GM19467 (cell line): ENCODE measurements around the gene RTN4IP1.
"Not testable (repeated sequence)": the region's sequence is repeated elsewhere in the genome, so short reads cannot be mapped to it uniquely, and the experiment has no call there.

ENCODE experiments used
- ATAC-seq: cut with Tn5 transposase; IDR thresholded peaks from one replicate; pipeline ENCODE4 v1.9.1; 2021; ENCODE audit warnings: mild to moderate bottlenecking, moderate library complexity; ENCODE audit not compliant: unreplicated experiment

Gene RTN4IP1

GRCh38 chr6:106586815-106587415, 42.4 kb downstream of the RTN4IP1 start:
- no peak for ATAC-seq

- no peak for ATAC-seq
Observed at GRCh38 chr6:106581468-106581867, 47.8 kb downstream of the RTN4IP1 start.

GRCh38 chr6:106579281-106579680, 50.0 kb downstream of the RTN4IP1 start:
- ATAC-seq, result no peak

- no peak for ATAC-seq
Observed at GRCh38 chr6:106574741-106575458, 54.4 kb downstream of the RTN4IP1 start.

GRCh38 chr6:106572875-106573585, 56.3 kb downstream of the RTN4IP1 start:
- ATAC-seq, result no peak

- no peak for ATAC-seq
Observed at GRCh38 chr6:106572436-106572835, 56.9 kb downstream of the RTN4IP1 start.

GRCh38 chr6:106569428-106569827, 59.9 kb downstream of the RTN4IP1 start:
- no peak for ATAC-seq

GRCh38 chr6:106568530-106568929, 60.8 kb downstream of the RTN4IP1 start:
- no peak for ATAC-seq

- no peak for ATAC-seq
Observed at GRCh38 chr6:106564476-106564875, 64.8 kb downstream of the RTN4IP1 start.

- no peak for ATAC-seq
Observed at GRCh38 chr6:106563614-106564013, 65.7 kb downstream of the RTN4IP1 start.

- no peak for ATAC-seq
Observed at GRCh38 chr6:106561686-106562405, 67.5 kb downstream of the RTN4IP1 start.

- ATAC-seq, result no peak
Observed at GRCh38 chr6:106560996-106561685, 68.2 kb downstream of the RTN4IP1 start.

GRCh38 chr6:106559659-106560058, 69.6 kb downstream of the RTN4IP1 start:
- ATAC-seq, result not testable (repeated sequence)

GRCh38 chr6:106558364-106558763, 70.9 kb downstream of the RTN4IP1 start:
- no peak for ATAC-seq

- ATAC-seq, result no peak
Observed at GRCh38 chr6:106557837-106558236, 71.5 kb downstream of the RTN4IP1 start.

- no peak for ATAC-seq
Observed at GRCh38 chr6:106556368-106556960, 72.8 kb downstream of the RTN4IP1 start.

- ATAC-seq, result no peak
Observed at GRCh38 chr6:106555767-106556166, 73.5 kb downstream of the RTN4IP1 start.

- ATAC-seq, result no peak
Observed at GRCh38 chr6:106553440-106553839, 75.9 kb downstream of the RTN4IP1 start.

- no peak for ATAC-seq
Observed at GRCh38 chr6:106551155-106551554, 78.1 kb downstream of the RTN4IP1 start.

GRCh38 chr6:106549521-106549920, 79.8 kb downstream of the RTN4IP1 start:
- no peak for ATAC-seq
